HepG2 (cell line): Measurements from ENCODE around the gene PDPK1. TPM values are rescaled to one million over a fixed set of nuclear protein-coding genes. Genes with fewer than 3 reads are reported as not detected.

Experiments
- FOXK1 ChIP-seq: sonication (generic); formaldehyde crosslinking; IDR thresholded peaks from 2 replicates; pipeline ENCODE4 v1.4.0; 2020; ENCODE audit warnings: low read depth, missing genetic modification reagents, borderline replicate concordance
- NR2C2 ChIP-seq: sonication (generic); formaldehyde crosslinking; IDR thresholded peaks from 2 replicates; pipeline ENCODE4 v1.4.0; 2020; ENCODE audit warnings: missing genetic modification reagents, mild to moderate bottlenecking, moderate library complexity, borderline replicate concordance
- POLR2AphosphoS5 ChIP-seq: IDR thresholded peaks from 2 replicates; pipeline ENCODE4 v1.6.1; 2012; ENCODE audit warnings: low read depth, low read length
- SNAI1 ChIP-seq: sonication (generic); formaldehyde crosslinking; IDR thresholded peaks from 2 replicates; pipeline ENCODE4 v1.5.0; 2020; ENCODE audit warnings: mild to moderate bottlenecking, missing genetic modification reagents, borderline replicate concordance
- SOX6 ChIP-seq, 2 experiments: fragments of 450-650 bp in 1 of 2; sonication (generic) in 1 of 2; formaldehyde crosslinking in 1 of 2; IDR thresholded peaks; 2 replicates each; pipeline versions ENCODE4 v1.4.0 to v1.6.1; 2017 to 2020; ENCODE audit warnings: antibody characterized with exemption in 1 of 2, mild to moderate bottlenecking in 1 of 2, missing genetic modification reagents in 1 of 2
- YEATS4 ChIP-seq: sonication (generic); formaldehyde crosslinking; IDR thresholded peaks from 2 replicates; pipeline ENCODE4 v1.4.0; 2020; ENCODE audit warnings: missing genetic modification reagents, borderline replicate concordance
- ZNF550 ChIP-seq: sonication (generic); formaldehyde crosslinking; IDR thresholded peaks from 2 replicates; pipeline ENCODE4 v1.4.0; 2020; ENCODE audit warnings: mild to moderate bottlenecking, missing genetic modification reagents, borderline replicate concordance
- ZSCAN30 ChIP-seq: sonication (generic); formaldehyde crosslinking; IDR thresholded peaks from 2 replicates; pipeline ENCODE4 v1.5.0; 2020; ENCODE audit warnings: mild to moderate bottlenecking, missing genetic modification reagents
- polyA plus RNA-seq, 8 experiments: library from polyadenylated mRNA; depleted of rRNA in 3 of 8; stranded (reverse) in 7 of 8; unstranded in 1 of 8; fragments of >200 nt; fragmentation: Illumina TruSeq in 4 of 8; extraction: Trizol in 4 of 8; gene quantifications; 2 replicates each; pipeline versions ENCODE4 v1.2.1 to v1.2.3, GENCODE V29; 2011 to 2016; ENCODE audit warnings: low read depth in 4 of 8, missing spikeins in 1 of 8, mixed read lengths in 1 of 8; ENCODE audit not compliant: insufficient read depth in 1 of 8
- total RNA-seq, 5 experiments: library from RNA; depleted of rRNA; stranded (reverse); fragments of >200 nt; fragmentation: Illumina TruSeq; extraction: Trizol; gene quantifications; 2 replicates each; pipeline ENCODE4 v1.2.3, GENCODE V29; 2016; ENCODE audit warnings: low read depth in 1 of 5
- TF ChIP-seq, protein P1 (sequence below): IDR thresholded peaks from 2 replicates; pipeline ENCODE4 v1.6.1; 2016; ENCODE audit warnings: low read depth, missing genetic modification reagents, missing compliant biosample characterization
- TF ChIP-seq, protein P2 (sequence below): sonication (generic); formaldehyde crosslinking; IDR thresholded peaks from 2 replicates; pipeline ENCODE4 v1.4.0; 2020; ENCODE audit warnings: missing genetic modification reagents
- TF ChIP-seq, protein P3 (sequence below): sonication (generic); formaldehyde crosslinking; IDR thresholded peaks from 2 replicates; pipeline ENCODE4 v1.4.0; 2020; ENCODE audit warnings: mild to moderate bottlenecking, missing genetic modification reagents, borderline replicate concordance
- TF ChIP-seq, protein P4 (sequence below): sonication (generic); formaldehyde crosslinking; IDR thresholded peaks from 2 replicates; pipeline ENCODE4 v1.5.1; 2020; ENCODE audit warnings: mild to moderate bottlenecking, missing genetic modification reagents, borderline replicate concordance

Gene PDPK1
- total and polyA plus RNA-seq, 2 of the 13 experiments (the other 11 are each of a cell fraction or from before 2014, with no cell fraction given): 59.6 to 129 TPM

DNA sequence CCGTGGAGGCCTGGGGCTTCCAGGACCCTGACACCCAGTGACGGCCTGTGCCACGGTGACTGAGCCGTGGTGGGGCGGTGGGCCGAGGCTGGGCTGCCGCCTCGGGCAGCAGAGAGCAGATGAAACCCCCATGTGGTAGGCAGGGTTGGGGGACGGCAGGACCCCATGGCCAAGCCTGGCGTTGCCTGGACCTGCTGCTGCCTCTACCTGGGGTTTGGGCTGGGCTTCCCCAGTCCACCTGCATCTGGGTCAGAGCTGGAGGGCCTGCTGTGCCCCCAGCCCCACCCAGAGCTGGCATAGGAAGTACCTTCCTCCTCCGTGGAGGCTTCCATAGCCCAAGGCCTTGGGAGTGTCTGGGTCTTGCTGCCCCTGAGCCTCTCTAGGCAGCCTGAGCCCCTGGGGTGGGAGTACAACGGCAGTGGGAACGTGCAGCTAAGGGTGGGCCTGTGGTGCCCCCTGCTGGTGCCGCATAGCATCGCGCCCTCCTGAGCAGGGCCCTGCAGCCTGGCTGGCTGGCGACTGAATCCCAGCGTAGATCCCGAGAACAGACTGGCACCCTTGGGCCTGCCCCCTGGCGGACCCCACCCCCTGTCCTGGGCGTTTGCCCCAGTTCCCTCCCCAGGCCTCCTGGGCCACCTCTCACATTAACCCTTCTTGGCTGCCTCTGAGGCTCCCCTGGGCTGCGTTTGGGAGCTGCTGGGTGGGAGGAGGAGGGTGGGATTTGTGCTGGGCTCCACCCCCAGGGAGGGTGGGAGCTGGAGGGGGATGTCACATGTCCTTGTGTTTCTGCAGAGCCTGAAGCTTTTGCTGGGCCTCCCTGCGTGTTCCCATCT lies 36.7 kb upstream of the PDPK1 start (continued):
- TF ChIP-seq ZNF550 (CRISPR knock-in tag) (no peak), ZSCAN30 (no peak), FOXK1 (CRISPR knock-in tag) (peak; percentile 31; the same call in 1 of the 2 replicates), SOX6 (IDR thresholded peaks at IDR 0.05) (no peak), SOX6 (CRISPR knock-in tag; IDR thresholded peaks at IDR 0.05) (no peak), SNAI1 (CRISPR knock-in tag) (no peak), YEATS4 (CRISPR knock-in tag) (no peak), POLR2AphosphoS5 (no peak), NR2C2 (CRISPR knock-in tag) (no peak)
- TF ChIP-seq, protein P1, sequence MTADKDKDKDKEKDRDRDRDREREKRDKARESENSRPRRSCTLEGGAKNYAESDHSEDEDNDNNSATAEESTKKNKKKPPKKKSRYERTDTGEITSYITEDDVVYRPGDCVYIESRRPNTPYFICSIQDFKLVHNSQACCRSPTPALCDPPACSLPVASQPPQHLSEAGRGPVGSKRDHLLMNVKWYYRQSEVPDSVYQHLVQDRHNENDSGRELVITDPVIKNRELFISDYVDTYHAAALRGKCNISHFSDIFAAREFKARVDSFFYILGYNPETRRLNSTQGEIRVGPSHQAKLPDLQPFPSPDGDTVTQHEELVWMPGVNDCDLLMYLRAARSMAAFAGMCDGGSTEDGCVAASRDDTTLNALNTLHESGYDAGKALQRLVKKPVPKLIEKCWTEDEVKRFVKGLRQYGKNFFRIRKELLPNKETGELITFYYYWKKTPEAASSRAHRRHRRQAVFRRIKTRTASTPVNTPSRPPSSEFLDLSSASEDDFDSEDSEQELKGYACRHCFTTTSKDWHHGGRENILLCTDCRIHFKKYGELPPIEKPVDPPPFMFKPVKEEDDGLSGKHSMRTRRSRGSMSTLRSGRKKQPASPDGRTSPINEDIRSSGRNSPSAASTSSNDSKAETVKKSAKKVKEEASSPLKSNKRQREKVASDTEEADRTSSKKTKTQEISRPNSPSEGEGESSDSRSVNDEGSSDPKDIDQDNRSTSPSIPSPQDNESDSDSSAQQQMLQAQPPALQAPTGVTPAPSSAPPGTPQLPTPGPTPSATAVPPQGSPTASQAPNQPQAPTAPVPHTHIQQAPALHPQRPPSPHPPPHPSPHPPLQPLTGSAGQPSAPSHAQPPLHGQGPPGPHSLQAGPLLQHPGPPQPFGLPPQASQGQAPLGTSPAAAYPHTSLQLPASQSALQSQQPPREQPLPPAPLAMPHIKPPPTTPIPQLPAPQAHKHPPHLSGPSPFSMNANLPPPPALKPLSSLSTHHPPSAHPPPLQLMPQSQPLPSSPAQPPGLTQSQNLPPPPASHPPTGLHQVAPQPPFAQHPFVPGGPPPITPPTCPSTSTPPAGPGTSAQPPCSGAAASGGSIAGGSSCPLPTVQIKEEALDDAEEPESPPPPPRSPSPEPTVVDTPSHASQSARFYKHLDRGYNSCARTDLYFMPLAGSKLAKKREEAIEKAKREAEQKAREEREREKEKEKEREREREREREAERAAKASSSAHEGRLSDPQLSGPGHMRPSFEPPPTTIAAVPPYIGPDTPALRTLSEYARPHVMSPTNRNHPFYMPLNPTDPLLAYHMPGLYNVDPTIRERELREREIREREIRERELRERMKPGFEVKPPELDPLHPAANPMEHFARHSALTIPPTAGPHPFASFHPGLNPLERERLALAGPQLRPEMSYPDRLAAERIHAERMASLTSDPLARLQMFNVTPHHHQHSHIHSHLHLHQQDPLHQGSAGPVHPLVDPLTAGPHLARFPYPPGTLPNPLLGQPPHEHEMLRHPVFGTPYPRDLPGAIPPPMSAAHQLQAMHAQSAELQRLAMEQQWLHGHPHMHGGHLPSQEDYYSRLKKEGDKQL (CRISPR knock-in tag): no peak
- TF ChIP-seq, protein P2, sequence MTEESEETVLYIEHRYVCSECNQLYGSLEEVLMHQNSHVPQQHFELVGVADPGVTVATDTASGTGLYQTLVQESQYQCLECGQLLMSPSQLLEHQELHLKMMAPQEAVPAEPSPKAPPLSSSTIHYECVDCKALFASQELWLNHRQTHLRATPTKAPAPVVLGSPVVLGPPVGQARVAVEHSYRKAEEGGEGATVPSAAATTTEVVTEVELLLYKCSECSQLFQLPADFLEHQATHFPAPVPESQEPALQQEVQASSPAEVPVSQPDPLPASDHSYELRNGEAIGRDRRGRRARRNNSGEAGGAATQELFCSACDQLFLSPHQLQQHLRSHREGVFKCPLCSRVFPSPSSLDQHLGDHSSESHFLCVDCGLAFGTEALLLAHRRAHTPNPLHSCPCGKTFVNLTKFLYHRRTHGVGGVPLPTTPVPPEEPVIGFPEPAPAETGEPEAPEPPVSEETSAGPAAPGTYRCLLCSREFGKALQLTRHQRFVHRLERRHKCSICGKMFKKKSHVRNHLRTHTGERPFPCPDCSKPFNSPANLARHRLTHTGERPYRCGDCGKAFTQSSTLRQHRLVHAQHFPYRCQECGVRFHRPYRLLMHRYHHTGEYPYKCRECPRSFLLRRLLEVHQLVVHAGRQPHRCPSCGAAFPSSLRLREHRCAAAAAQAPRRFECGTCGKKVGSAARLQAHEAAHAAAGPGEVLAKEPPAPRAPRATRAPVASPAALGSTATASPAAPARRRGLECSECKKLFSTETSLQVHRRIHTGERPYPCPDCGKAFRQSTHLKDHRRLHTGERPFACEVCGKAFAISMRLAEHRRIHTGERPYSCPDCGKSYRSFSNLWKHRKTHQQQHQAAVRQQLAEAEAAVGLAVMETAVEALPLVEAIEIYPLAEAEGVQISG (CRISPR knock-in tag): 0 out of 2 replicates have a peak, but pooled peaks have one; percentile 41
- TF ChIP-seq, protein P3, sequence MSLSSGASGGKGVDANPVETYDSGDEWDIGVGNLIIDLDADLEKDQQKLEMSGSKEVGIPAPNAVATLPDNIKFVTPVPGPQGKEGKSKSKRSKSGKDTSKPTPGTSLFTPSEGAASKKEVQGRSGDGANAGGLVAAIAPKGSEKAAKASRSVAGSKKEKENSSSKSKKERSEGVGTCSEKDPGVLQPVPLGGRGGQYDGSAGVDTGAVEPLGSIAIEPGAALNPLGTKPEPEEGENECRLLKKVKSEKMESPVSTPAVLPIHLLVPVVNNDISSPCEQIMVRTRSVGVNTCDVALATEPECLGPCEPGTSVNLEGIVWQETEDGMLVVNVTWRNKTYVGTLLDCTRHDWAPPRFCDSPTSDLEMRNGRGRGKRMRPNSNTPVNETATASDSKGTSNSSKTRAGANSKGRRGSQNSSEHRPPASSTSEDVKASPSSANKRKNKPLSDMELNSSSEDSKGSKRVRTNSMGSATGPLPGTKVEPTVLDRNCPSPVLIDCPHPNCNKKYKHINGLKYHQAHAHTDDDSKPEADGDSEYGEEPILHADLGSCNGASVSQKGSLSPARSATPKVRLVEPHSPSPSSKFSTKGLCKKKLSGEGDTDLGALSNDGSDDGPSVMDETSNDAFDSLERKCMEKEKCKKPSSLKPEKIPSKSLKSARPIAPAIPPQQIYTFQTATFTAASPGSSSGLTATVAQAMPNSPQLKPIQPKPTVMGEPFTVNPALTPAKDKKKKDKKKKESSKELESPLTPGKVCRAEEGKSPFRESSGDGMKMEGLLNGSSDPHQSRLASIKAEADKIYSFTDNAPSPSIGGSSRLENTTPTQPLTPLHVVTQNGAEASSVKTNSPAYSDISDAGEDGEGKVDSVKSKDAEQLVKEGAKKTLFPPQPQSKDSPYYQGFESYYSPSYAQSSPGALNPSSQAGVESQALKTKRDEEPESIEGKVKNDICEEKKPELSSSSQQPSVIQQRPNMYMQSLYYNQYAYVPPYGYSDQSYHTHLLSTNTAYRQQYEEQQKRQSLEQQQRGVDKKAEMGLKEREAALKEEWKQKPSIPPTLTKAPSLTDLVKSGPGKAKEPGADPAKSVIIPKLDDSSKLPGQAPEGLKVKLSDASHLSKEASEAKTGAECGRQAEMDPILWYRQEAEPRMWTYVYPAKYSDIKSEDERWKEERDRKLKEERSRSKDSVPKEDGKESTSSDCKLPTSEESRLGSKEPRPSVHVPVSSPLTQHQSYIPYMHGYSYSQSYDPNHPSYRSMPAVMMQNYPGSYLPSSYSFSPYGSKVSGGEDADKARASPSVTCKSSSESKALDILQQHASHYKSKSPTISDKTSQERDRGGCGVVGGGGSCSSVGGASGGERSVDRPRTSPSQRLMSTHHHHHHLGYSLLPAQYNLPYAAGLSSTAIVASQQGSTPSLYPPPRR: no peak
- TF ChIP-seq, protein P4, sequence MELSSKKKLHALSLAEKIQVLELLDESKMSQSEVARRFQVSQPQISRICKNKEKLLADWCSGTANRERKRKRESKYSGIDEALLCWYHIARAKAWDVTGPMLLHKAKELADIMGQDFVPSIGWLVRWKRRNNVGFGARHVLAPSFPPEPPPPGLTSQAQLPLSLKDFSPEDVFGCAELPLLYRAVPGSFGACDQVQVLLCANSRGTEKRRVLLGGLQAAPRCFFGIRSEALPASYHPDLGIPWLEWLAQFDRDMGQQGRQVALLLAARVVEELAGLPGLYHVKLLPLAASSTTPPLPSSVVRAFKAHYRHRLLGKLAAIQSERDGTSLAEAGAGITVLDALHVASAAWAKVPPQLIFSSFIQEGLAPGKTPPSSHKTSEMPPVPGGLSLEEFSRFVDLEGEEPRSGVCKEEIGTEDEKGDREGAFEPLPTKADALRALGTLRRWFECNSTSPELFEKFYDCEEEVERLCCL (CRISPR knock-in tag): no peak
